ENCODE measurements around the gene CAV1. TPM values are rescaled to one million over a fixed set of nuclear protein-coding genes. Genes with fewer than 3 reads are reported as not detected.

CAV1 gene
- total RNA-seq, 4 donors from 2014 or later: 301 to 490 (median 321) TPM

DNA sequence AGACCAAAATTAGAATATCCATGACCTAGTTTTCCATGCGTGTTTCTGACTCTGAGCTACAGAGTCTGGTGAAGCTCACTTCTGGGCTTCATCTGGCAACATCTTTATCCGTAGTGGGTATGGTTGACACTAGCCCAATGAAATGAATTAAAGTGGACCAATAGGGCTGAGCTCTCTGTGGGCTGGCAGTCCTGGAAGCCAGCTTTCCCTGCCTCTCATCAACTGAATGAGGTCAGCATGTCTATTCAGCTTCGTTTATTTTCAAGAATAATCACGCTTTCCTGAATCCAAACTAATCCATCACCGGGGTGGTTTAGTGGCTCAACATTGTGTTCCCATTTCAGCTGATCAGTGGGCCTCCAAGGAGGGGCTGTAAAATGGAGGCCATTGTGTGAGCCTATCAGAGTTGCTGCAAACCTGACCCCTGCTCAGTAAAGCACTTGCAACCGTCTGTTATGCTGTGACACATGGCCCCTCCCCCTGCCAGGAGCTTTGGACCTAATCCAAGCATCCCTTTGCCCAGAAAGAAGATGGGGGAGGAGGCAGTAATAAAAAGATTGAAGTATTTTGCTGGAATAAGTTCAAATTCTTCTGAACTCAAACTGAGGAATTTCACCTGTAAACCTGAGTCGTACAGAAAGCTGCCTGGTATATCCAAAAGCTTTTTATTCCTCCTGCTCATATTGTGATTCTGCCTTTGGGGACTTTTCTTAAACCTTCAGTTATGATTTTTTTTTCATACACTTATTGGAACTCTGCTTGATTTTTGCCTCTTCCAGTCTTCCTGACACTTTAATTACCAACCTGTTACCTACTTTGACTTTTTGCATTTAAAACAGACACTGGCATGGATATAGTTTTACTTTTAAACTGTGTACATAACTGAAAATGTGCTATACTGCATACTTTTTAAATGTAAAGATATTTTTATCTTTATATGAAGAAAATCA lies 35.5 kb downstream of the CAV1 start:
- Histone ChIP-seq H3K4me3 (replicated peaks in 1 of 3) (no peak overlapping the region), H3K9me3 (no peaks in the 10 kb centered on the region), H3K27me3 (no peaks in the 10 kb centered on the region), H3K27ac (peak overlapping the region in 1 of 3 donors; percentile 42), H3K4me1 (peaks cover 19 to 22% of the 10 kb centered on the region in 2 donors), H3K36me3 (peaks cover 0 to 10% of the 10 kb centered on the region in 2 donors)
- DNase-seq: no peak
- 61 to 74% methylated on average over 7 of the region's 7 CpGs for WGBS, 2 donors
- intact Hi-C loops (cut with DNase I): no loop called here
- no peak for TF ChIP-seq CTCF (IDR thresholded peaks at IDR 0.05)
- TF ChIP-seq POLR2A (IDR thresholded peaks at IDR 0.05): no peak

DNA sequence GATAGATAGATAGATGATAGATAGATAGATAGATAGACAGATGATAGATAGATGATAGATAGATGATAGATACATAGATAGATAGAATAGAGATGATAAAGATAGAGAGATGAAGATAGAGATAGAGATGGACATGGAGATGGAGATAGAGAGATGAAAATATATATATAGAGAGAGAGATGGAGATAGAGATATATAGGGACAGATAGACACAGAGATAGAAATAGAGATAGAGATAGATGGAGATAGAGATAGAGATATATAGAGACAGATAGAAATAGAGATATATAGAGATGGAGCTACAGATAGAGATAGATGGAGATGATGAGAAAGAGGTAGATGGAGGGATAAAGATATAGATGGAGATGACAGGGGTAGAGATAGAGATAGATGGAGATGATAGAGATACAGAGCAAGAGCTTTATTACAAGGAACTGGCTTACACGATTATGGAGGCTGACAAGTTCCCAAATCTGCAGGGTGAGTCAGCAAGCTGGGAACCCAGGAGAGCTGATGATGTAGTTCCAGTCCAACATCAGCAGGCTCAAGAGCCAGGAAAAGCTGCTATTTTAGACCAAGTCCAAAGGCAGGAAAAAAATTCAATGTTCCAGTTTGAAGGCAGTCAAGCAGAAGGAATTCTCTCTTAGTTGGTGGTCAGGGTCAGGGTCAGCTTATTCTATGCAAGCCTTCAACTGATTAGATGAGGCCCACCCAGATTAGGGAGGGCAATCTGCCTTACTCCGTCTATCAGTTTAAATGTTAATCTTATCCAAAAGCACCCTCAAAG lies 37.1 kb downstream of the CAV1 start:
- H3K36me3 ChIP-seq: peaks cover 0 to 10% of the 10 kb centered on the region in 2 donors
- H3K27me3 ChIP-seq: no peaks in the 10 kb centered on the region
- no peak overlapping the region for H3K27ac ChIP-seq
- H3K9me3 ChIP-seq: no peaks in the 10 kb centered on the region
- TF ChIP-seq POLR2A (IDR thresholded peaks at IDR 0.05): no peak
- TF ChIP-seq CTCF (IDR thresholded peaks at IDR 0.05): no peak
- no peak for DNase-seq
- WGBS, 2 donors: 67 to 86% methylated on average over 2 of the region's 2 CpGs
- intact Hi-C loops (cut with DNase I): no loop called here
- H3K4me3 ChIP-seq (replicated peaks in 1 of 3): no peak overlapping the region
- peaks cover 7 to 10% of the 10 kb centered on the region in 2 donors for H3K4me1 ChIP-seq

- Histone ChIP-seq H3K27me3 (no peaks in the 10 kb centered on the region), H3K9me3 (no peaks in the 10 kb centered on the region), H3K27ac (no peak overlapping the region), H3K4me3 (replicated peaks in 1 of 3) (no peak overlapping the region), H3K4me1 (peaks cover 0 to 5% of the 10 kb centered on the region in 2 donors), H3K36me3 (peaks cover 0 to 10% of the 10 kb centered on the region in 2 donors)
- TF ChIP-seq POLR2A (IDR thresholded peaks at IDR 0.05) (no peak), CTCF (IDR thresholded peaks at IDR 0.05) (no peak)
- 91 to 94% methylated on average over 1 of the region's 1 CpG for WGBS, 2 donors
- no peak for DNase-seq
- intact Hi-C loops (cut with DNase I): no loop called here
Observed at GRCh38 chr7:116562529-116563121, 37.8 kb downstream of the CAV1 start.

DNA sequence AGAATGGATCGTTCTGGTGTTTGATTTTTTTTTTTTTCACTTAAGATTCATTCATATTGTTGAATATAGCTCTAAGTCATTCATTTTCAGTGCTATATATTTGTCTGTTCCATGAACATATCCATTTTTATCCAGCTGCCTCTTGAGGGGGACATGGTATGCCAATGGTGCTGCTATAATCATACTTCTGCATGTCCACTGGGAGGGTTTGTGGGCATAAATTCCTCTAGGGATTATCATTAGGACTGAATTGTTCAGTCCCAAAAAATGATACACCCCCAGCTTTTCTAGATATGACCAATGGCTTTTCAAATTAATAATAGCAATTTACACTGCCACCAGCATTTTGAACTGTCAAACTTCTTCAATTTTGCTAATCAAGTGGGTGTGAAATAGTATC lies 41.1 kb downstream of the CAV1 start:
- no peak for TF ChIP-seq CTCF (IDR thresholded peaks at IDR 0.05)
- no peak for TF ChIP-seq POLR2A (IDR thresholded peaks at IDR 0.05)
- intact Hi-C loops (cut with DNase I): no loop called here
- Histone ChIP-seq H3K36me3 (no peaks in the 10 kb centered on the region), H3K27ac (no peak overlapping the region), H3K4me3 (replicated peaks in 1 of 3) (no peak overlapping the region), H3K4me1 (peaks cover 0 to 4% of the 10 kb centered on the region in 2 donors), H3K27me3 (no peaks in the 10 kb centered on the region), H3K9me3 (no peaks in the 10 kb centered on the region)
- 90 to 94% methylated on average over 1 of the region's 1 CpG for WGBS, 2 donors
- DNase-seq: no peak

Measured in thyroid gland (tissue), 4 donors.